GM19099 (cell line): ENCODE data around the gene GCM1.

Experiments
- POLR2A ChIP-seq: IDR thresholded peaks from 3 replicates; pipeline ENCODE4 v1.6.1; 2011; ENCODE audit warnings: low read depth; ENCODE audit not compliant: insufficient read length; ENCODE audit errors: extremely low read depth

The GCM1 gene, protein sequence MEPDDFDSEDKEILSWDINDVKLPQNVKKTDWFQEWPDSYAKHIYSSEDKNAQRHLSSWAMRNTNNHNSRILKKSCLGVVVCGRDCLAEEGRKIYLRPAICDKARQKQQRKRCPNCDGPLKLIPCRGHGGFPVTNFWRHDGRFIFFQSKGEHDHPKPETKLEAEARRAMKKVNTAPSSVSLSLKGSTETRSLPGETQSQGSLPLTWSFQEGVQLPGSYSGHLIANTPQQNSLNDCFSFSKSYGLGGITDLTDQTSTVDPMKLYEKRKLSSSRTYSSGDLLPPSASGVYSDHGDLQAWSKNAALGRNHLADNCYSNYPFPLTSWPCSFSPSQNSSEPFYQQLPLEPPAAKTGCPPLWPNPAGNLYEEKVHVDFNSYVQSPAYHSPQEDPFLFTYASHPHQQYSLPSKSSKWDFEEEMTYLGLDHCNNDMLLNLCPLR

DNA sequence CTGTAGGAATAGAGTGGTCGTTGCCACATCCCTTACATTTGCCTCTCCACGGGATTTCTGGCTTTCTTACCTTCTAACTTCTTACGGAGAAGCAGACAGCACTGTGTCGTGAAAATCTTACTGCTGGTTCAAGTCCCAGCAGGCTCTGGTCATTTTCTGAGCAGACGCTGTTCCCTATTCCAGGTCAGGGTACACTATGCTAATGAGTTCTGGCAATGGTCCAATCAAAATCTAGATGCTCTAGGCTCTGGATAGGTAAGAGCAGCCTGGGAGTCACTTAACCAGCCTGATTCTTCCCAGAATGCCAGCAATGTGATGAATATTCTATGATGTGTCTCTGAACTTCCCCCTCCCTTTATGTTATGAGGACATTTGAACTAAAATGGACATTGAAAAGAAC lies at the start of gene GCM1:
TSS of gene GCM1 (minus strand) at position 158 of the 400 bp plus-strand sequence. CDS start 3,209 bp downstream, outside the sequence.
- no peak for TF ChIP-seq POLR2A

DNA sequence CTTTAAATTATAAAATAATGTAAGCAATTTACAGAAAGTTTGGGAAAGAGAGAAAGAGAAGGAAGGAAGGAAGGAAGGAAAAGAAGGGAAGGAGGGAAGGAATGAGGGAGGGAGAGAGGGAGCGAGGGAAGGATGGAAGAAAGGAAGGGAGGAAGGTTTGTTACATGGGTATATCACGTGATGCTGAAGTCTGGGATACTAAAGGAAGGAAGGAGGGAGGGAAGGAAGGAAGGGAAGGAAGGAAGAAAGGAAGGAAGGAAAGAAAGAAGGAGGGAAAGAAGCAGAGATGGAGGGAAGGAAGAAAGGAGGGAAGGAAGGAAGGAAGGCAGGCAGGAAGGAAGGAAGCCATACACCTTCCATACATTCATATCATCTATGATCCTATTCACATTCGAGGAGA lies 48.9 kb upstream of the GCM1 start:
- TF ChIP-seq POLR2A, result no peak

DNA sequence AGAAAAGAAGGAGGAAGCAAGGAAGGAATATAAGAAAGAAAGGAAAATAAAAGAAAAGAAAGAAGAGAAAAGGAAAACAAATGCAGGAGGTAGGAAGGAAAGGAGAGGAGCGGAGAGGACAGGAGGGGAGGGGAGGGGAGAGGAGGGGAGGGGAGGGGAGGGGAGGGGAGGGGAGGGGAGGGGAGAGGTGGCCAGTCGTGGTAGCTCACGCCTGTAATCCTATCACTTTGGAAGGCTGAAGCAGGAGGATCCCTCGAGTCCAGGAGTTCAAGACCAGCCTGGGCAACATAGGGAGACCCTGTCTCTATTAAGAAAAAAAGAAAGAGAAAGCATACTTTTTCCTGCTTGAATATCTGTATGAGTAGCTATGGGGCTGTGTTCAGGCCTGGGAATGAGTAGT lies 46.4 kb upstream of the GCM1 start:
- no peak for TF ChIP-seq POLR2A

DNA sequence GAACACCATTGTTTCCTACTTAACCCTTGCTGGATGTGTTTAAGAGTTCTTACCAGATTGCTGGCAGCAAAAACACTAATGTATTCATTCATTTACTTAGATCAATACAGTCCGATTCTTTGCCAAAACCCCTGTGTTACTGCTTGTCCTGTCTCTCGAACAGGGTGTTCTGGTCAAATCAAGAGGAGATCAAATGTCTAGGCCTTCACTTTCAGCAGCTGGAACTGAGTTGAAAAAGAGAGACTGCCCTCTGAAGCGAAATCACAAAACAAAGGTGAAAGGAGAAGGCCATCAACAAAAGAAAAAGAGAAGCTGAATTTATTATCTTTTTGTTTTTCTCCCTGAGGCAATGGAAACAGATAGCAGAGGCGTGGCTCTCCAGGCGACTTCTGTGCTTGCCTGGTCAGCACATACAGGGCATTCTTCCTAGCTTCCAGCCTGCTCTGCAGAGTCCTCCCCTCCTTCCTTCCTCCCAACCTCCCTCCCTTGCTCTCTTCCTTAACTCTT lies 44.1 kb upstream of the GCM1 start:
- TF ChIP-seq POLR2A, result no peak

DNA sequence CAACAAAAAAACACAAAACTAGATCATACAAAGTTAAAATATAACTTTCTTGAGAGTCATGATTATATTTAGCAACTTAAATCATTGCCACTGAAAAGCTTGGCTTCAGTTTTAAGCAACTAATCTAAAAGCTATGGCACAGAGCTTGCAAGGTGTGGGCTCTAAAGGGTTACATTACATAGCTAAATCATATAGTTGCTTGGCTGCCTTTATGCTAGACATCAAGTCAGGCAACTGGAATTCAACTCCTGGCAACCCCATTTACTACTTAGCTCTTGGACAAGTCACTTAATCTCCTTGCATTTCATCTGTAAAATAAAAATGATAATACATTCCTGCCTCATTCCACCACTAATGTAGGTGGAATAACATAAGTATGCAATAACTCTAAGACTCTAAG lies 40.9 kb upstream of the GCM1 start:
- TF ChIP-seq POLR2A, result no peak

DNA sequence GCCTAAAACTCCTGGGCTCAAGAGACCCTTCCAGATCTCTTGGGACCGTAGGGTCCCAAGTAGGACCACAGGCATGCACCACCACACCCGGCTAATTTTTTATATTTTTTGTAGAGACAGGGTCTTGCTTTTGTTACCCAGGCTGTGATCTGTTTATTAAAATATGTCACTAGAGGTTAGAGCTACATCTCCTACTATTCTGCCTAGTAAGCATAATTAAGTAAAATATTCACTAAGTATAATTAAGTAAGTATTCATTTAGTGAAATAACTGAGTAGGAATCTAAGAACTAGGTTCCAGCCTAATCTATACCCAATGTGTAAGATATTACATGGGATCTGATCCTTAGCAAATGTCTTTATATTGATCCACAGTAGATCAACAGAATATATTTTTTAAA lies 40.2 kb upstream of the GCM1 start:
- no peak for TF ChIP-seq POLR2A

DNA sequence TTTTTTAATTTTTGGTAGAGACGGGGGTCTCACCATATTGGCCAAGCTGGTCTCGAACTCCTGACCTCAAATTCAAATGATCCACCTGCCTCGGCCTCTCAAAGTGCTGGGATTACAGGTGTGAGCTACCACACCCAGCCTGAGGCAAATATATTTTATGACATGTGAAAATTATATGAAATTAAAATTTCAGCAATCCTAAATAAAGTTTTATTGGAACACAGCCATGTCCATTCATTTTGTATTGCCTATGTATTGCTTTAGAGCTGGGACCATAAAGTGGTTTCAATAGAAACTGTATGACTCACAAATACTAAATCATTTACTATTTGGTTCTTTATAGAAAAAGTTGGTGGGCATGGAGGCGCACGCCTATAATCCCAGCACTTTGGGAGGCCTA lies 32.0 kb upstream of the GCM1 start:
- TF ChIP-seq POLR2A, result no peak

DNA sequence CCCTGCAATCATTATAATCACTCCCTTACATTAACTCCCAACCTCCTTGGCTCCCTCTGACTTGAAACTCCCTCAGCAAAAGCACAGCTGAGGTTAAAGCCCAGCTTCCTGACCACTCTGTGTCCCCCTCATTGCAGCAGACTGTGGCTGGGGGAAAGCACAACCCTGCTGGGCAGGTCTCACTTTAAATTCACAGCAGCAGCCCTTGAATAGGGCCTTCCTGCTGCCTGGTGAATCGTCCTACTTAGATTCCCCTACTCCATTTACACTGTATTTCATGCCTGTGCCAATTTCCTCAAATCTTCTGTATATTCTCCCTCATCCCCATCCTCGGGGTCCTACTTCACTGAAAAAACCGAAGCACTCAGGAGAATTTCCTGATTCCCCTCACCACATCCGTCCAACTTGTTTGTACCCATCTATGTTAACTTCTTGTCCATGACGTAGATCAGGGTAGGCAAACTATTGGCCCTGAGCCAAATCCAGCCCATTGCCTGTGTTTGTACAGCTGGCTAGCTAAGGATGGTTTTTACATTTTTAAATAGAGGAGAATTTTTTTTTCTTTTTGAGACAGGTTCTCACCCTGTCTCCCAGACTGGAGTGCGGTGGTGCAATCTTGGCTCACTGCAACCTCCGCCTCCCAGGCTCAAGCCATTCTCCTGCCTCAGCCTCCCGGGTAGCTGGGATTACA lies 31.5 kb upstream of the GCM1 start:
- no peak for TF ChIP-seq POLR2A

DNA sequence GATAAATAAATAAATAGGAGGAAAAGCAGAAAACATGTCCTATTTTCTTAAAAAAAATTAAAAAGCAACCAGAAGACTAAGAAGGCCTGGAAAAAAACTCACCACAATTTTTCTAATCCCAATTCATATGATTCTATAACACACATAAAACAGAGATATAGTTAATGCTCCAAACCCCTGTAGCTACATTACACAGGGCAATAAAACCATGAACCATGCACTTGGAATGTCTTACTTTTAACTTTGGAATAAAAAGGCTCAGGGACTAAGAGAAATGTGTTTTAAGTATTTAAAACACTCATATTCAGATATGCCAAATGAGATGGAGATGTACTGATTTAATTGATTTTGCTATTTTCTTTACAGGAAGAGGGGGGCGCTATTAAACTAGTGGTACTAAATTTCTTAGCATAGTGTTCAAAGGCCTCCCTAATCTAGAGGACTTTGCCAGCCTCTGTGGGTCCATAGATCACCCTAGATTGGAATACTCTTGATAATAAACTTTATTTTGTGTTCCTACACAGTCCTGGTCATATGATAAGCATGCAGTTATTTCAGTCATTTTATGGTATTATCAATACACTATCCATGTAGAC lies 30.3 kb upstream of the GCM1 start:
- TF ChIP-seq POLR2A, result no peak

DNA sequence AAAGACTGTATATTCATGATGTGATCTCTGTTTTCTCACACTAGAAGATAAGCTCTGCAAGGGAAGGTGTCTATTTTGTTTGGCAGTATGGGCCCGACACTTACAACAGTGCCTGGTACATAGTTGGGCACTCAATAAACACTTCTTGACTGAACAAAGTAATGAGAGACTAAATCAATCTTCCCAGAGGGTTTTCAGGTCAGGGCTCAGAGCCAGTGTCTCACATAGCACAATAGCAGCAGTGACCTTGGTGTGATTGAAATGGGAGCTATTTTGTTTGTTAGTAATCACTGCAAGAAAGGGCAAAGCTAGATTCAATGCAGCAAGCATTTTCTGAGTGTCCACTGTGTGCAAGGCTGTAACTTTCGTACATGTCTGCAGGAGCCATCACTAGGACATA lies 26.4 kb upstream of the GCM1 start:
- no peak for TF ChIP-seq POLR2A

DNA sequence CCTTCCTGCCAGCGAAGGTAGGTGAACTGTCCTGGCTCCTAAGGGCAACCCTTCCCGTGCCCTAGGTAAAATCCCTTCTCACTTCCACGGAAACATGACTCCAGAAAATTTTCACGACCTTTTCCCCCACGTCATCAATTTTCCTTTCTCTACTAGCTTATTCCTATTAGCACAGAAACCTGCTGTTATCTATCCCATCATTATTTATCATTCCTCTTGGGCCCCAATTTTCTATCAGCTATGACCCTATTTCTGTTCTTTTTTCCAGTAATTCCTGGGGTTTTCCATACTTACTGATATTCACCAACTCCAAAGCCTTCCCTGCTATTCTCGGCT lies 23.8 kb upstream of the GCM1 start:
- no peak for TF ChIP-seq POLR2A

DNA sequence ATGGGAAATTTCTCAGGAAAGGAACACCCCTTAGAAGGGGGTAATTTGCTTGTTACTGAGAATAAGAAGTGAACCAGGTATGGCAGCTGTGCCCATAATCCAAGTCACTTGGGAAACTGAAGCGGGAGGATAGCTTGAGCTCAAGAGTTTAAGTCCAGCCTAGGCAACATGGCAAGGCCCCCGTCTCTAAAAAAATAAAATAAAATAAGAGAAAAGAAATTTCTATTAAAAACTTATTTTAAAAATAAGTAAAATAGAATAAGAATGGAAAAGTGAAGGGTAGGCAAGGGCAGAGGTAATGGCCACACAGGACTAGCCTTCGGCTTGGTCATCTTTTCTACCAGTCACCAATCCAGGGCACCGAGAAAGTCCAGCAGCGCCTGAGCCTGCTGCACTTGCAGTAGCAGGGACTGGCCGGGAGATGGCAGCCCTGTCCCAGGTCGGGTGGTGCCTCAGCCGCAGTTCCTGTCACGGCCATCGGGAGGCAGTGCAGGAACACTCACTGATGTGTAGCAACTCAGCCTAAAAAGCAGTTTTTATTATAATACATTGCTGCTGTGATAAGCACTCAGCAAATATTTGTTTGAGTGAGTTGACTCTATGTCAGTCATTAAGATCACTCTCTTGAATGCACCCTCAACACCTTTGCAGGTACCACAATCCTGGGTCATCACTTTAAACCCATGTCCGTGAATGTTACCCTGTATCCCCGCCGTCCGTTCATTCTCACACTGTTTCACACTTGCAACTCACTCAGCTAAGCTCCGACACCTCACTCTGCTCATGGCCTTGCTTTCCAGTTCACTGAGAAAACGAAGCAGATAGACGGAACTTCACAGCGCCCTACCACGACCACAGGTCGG lies 23.2 kb upstream of the GCM1 start:
- TF ChIP-seq POLR2A, result no peak

DNA sequence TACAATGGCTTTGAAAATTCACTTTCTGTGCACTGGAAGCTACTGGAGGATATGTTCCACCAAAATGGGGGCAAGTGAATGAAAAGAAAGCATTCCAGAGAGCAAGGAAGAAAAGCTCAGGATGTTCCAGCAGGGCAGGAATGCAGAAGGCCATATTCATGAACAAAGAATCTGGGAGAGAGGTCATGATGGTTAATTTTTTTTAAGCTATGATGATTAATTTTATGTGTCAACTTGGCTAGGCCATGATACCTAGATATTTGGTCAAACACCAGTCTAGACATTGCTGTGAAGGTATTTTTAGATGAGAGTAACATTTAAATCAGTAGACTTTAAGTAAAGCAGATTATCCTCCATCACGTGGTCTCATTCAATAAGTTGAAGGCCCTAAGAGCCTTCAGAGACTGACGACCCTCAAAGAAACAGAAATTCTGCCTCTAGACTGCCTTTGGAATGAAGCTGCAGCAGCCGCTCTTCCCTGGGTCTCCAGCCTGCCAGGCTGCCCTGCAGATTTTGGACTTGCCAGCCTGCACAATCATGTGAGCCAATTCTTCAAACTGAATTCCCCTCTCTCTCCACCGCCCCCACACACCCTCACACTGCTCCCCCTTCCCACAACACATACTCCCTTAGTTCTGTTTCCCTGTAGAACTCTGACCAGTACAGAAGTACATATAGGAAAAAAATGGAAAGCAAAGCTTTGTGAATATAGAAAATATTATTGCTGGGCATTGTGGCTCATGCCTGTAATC lies 20.1 kb upstream of the GCM1 start:
- TF ChIP-seq POLR2A, result no peak

DNA sequence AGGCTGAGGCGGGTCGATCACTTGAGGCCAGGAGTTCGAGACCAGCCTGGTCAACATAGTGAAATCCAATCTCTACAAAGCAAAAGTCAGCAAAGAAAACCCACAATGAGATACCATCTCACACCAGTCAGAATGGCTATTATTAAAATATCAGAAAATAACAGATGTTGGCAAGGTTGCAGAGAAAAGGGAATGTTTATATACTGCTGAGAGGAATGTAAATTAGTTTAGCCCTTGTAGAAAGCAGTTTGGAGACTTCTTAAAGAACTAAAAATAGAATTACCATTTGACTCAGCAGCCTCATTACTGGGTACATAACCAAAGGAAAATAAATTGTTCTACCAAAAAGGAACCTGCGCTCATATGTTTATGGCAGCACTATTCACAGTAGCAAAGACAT lies 16.7 kb upstream of the GCM1 start:
- no peak for TF ChIP-seq POLR2A

DNA sequence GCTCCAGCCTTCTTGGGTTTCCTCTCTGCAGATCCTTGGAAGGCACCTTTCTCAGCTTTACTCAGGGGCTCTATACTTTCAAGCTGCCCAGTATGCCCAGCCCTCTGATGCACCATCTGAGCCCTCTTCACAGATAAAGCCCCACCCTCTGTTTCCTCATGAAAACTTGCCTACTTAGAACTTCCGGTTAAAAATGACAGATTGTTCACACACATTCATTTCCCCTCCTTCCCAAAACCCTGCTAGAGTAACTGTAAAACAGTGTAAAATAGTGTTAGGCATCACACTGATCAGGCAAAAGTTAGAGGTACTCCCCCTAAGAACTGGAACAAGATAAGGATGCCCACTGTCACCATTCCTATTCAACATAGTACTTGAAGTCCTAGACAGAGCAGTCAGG lies 14.0 kb upstream of the GCM1 start:
- TF ChIP-seq POLR2A, result no peak

DNA sequence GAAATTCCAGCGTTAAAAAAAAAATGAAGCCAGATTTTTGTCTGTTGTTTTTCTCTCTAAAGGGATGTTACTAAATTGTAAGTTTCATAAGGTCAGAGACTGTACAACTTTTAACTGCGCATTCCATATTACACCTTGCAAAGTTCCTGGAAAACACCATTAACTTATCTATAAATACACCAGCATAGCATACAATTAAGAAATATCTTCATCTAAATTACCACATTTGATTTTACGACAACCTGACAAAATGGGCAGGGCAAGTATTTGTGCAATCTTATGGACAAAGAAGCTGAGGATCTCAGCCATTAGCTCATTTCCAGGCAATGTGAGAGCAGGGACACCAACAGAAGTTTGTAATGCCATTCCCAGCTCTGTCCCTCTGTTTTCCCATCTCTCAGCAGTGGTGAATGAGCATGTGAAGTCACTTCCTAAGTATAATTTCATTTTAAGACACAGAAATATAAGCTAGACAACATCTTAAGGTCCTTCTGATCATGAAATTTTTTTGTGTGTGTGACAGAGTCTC lies 12.9 kb upstream of the GCM1 start:
- no peak for TF ChIP-seq POLR2A
